CD4-positive, alpha-beta T cell treated with Interferon gamma for 1 hour (primary cell): Measurements from ENCODE around the gene TTN.

Source experiments
- DNase-seq: peaks from one replicate; pipeline ENCODE4 v3.0.0-alpha.2; 2020

TTN gene

DNA sequence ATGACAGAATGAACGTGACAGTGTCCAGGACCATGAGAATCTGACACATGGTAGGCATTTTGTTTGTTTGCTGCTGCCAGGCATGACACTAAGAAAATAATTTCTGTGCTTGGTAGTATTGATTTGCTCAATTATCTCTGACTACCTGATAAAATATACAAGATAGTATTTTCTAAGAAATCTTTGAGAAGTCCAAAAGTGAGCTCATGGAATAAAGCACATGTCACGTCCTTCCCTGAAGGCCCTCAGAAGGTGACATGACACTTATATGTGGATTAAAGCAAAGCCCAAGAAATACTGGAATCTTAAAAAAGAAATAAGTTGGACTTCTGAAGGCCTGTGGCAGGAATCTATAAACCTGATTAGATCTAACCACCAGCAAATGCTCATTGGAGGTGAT is 3.8 kb upstream of the TTN start:
- DNase-seq, result no peak

GRCh38 chr2:178810422-178810821 is 3.2 kb upstream of the TTN start:
- no peak for DNase-seq

DNA sequence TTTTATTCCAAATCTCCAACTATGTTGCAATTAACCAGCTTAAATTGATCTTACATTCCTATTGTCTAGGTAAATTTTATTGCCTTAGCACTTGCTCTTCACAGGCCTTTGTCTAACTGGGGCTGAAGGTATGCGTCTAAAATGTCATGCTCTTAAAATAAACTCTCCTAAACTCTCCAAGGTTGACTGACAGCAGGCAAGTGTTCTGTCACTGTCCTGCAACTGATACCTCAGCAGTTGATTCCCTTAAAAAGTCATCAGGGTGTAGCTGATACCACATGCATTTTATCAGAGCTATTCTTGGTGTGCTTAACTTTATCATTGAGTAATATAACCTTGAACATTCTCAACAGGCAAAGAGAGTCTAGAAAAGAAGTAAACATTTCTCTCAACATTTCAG is 680 bp downstream of the TTN start:
- DNase-seq, result no peak

GRCh38 chr2:178805457-178805856 is 1.8 kb downstream of the TTN start:
- DNase-seq, result no peak

GRCh38 chr2:178804791-178805190 is 2.4 kb downstream of the TTN start:
- no peak for DNase-seq

GRCh38 chr2:178800510-178800909 is 6.7 kb downstream of the TTN start:
- DNase-seq, result no peak

- no peak for DNase-seq
Observed at GRCh38 chr2:178799305-178799704, 7.9 kb downstream of the TTN start.

- DNase-seq, result no peak
Observed at GRCh38 chr2:178796079-178796677, 11.0 kb downstream of the TTN start.

DNA sequence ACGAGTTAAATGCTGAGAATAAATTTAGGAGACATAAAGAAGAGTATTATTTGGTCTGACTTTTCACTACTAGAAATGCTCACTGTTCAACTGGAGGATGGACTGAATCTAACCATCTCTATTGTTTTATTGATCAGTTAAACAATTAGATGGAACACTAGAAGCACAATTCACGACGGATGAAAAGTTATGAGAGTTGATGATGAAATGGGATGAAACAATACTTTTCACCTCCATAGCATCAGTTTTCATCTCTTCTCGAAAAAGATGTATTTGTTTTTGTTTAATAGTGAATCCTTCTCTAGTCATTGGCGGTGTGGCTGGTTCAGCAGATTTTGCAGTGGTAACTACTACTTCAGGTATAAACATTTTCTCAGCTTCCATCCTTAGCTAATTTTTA is 19.3 kb downstream of the TTN start:
- DNase-seq, result no peak

- no peak for DNase-seq
Observed at GRCh38 chr2:178787155-178787554, 20.1 kb downstream of the TTN start.

- no peak for DNase-seq
Observed at GRCh38 chr2:178783889-178784288, 23.3 kb downstream of the TTN start.

GRCh38 chr2:178782236-178782635 is 25.0 kb downstream of the TTN start:
- DNase-seq, result no peak

DNA sequence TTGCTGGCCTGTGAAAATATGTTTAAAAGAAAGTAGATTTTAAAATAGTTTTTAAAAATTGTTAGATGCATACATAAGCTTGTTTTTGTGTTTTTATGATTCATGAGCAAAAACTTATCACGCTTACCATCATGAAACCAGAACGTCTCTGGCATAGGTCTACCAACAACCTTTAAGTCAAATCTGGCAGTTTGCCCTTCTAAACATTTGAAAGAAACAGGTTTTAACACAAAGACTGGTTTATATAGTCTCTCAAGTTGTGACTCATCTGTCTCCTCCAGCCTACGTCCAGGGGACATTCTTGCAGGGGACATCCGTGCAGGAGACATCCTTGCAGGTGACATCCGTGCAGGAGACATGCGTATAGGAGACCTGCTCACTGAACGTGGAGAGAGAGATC is 29.6 kb downstream of the TTN start:
- no peak for DNase-seq

- DNase-seq, result no peak
Observed at GRCh38 chr2:178776751-178777150, 30.5 kb downstream of the TTN start.

DNA sequence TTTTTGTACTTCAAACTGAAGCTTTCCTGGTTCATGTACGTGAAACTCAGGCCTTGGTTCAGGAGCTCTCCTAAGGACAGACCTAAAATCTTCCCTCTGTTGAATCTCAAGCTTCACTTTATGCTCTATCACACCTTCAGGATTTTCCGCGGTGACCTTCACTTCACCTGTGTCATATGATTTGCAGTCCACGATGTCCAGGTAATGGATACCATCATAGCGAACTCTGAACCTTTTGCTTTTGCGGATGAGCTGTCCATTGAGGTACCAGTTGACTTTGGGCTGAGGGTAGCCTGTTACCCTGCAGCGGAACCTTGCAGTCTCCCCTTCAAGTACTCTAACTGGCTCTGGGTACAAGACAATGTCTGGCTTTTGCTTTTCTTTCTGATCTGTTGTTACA is 31.2 kb downstream of the TTN start:
- no peak for DNase-seq

DNA sequence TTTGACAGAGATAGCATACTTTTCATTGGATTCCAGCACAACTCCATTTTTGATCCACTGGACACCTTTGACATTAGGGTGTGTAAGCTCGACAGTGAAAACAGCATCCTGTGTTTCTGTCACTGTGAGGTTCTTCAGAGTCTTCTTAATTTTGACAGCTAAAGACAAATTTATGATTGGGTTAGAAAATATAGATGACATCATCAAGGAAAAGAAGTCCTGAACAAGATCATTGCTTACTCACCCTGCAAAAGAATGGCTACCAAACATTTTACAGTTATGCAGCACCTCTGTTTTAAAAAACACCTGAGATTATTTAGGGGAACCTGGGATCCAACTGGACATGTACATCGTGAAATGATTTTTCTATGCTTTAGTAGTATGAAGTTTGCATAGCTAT is 36.7 kb downstream of the TTN start:
- DNase-seq, result no peak

DNA sequence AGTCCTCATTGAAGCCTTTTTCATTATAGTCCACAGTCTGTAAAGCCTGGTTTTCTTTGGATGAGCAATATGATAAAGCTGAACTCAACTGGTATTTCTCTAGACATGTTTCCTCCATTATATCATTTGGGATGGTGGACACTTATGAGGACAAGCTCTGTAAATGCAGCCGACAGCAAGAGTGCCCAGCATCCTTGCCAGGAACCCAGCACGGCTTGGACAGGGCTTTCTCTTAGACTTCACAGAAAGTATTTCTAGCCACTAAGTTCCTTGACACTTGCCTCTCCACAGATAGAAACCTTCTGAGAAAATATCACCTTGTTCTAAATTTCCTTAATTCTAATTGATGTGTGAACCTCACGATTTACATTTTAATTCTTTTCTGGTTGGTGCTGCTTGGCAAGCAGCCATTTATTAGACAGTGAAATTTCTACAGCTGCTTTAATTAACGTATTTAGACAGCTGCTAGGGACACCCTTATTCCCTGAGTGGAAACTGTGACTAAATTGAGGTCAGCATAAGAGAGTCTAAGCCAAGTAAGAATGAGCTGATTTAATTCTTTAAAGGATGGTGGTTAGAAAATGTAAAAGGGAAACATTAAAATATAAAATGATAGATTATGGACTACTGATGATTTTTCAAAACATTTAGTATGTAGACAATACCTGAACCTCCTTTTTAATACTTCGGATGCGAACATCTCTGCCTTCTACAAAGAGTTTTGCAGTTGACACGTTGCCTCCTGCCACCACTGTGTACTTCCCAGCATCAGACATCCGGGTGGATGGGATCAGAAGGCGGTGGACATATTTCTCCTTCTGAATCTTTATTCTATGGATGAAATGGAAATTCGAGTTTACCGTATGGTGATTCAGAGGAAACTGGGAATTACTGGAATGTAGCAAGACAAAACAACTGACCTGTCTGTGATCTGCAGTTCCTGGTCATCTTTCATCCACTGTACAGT is 39.8 kb downstream of the TTN start:
- DNase-seq, result no peak

- DNase-seq, result no peak
Observed at GRCh38 chr2:178764097-178764496, 43.1 kb downstream of the TTN start.

GRCh38 chr2:178761759-178762371 is 45.4 kb downstream of the TTN start:
- no peak for DNase-seq

DNA sequence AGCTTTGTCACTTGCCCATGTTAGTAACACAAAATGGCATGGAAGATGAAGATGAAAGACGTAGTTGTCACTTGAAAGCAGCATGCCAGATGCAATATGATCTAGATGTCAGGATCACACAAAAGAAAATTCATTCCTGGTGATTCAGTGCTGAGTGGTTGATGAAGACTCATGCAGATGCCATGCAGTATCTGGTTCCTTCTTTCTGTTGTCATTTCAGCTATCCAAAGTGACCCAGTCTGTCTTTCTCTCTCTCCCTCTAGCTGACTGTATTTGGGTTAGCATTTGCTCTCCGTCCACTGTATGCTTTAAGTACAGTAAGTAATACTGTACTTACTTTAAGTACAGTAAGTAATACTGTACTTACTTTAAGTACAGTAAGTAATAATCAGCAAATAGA is 50.4 kb downstream of the TTN start:
- no peak for DNase-seq

DNA sequence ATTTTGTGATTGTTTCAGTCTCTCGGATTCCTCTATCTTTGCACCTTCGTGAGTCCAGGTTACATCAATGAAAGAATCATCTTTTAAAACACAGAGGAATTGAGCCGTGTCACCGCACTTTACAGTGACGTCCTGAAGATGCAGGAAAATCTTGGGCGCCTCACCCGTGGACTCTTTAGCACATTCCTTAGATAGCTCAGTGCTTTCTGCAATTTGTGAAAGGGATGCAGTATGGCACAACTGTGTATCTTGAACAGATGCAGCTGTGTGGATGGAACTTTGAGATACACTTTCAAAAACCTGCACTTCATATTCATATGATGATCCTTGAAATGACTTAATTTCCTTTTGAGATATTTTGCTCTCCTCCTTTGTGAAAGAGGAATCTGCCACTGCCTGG is 50.9 kb downstream of the TTN start:
- no peak for DNase-seq

- DNase-seq, result no peak
Observed at GRCh38 chr2:178747767-178748166, 59.5 kb downstream of the TTN start.

DNA sequence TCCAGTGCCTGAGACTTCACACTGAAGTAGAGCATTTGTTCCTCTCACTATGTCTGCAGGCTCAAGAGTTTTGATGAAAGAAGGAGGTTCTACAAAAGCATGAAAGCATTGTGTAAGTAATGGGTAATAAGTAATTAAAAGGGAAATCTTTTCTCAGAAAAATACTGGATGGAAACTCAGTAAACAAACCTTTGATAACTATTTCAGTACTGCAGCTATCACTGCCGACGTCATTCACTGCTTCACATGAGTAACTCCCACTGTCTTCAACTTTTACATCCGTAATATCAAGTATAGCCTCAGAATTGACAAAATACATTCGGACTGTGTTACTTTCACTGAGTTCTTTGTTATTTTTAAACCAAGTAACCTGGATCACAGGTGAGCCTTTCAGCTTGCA is 72.7 kb downstream of the TTN start:
- DNase-seq, result no peak

DNA sequence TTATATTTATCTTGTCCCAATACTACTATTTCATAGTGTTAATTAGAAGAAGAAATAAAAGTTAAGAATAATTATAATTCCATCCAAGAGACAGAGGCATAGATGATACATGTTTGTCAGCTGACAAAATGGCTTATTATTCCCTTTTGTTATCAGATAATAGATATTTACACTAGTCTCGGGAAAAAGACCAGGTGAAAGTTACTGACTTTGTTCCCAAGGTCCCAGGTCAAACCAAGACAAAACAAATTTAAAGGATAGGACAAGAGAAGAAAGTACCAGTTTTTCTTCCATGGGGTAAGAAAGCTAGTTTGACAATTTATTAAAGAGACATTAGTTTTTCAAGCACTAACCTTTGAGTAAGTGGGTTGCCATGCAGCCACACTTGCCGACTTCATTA is 73.2 kb downstream of the TTN start:
- DNase-seq, result no peak
